Myometrial cell (primary cell): ENCODE results near the gene SKA3. TPM values are rescaled to one million over a fixed set of nuclear protein-coding genes. Genes with fewer than 3 reads are reported as not detected.

ENCODE experiments used
- total RNA-seq: library from RNA; depleted of rRNA; stranded (reverse); fragments of >200 nt; gene quantifications from 2 replicates; pipeline ENCODE4 v1.2.3, GENCODE V29; 2015

Gene SKA3
- 15.8 and 39.5 TPM in 2 replicates for total RNA-seq

GRCh38 chr13:21176215-21176981 lies at the start of gene SKA3, which contains the start of gene MRPL57:
TSS of gene SKA3 (minus strand) at chr13:21176552. CDS start at chr13:21176477, 75 bp downstream.
TSS of gene MRPL57 (plus strand) at chr13:21176658. CDS start at chr13:21176917, 259 bp downstream.

Other genes starting within 250 kb of the SKA3 start
- 16.7 and 17.7 TPM in 2 replicates for gene LATS2, start 115.0 kb downstream of the SKA3 start, total RNA-seq
- gene SAP18, start 36.4 kb downstream of the SKA3 start, total RNA-seq: 71.2 and 87.4 TPM in 2 replicates
- 30.3 and 34.6 TPM in 2 replicates for gene MRPL57, start 106 bp upstream of the SKA3 start, total RNA-seq